Fibroblast of pulmonary artery (primary cell): ENCODE results near the gene MOB2.

Experiments
- DNase-seq: peaks from one replicate; pipeline ENCODE4 v3.0.0-alpha.2; 2010; ENCODE audit warnings: low read depth
- H3K4me3 ChIP-seq: replicated peaks from 2 replicates; pipeline ENCODE4 v1.5.1; 2011; ENCODE audit warnings: low read depth, mild to moderate bottlenecking, control low read depth, low read length, moderate library complexity
- CTCF ChIP-seq: IDR thresholded peaks from 2 replicates; pipeline ENCODE4 v1.5.1; 2011; ENCODE audit warnings: mild to moderate bottlenecking, control low read depth, low read length, inconsistent platforms; ENCODE audit errors: missing control alignments

Gene MOB2

GRCh38 chr11:1467270-1467669 is 19.3 kb downstream of the MOB2 start:
- DNase-seq: no peak
- no peak for TF ChIP-seq CTCF

GRCh38 chr11:1466784-1467183 is 19.8 kb downstream of the MOB2 start:
- no peak for DNase-seq
- no peak overlapping the region for H3K4me3 ChIP-seq
- no peak for TF ChIP-seq CTCF

More at GRCh38 chr11:1467270-1467669, 19.3 kb downstream of the MOB2 start:
- no peak overlapping the region for H3K4me3 ChIP-seq

GRCh38 chr11:1463056-1463455 is 23.5 kb downstream of the MOB2 start:
- no peak for TF ChIP-seq CTCF
- no peak overlapping the region for H3K4me3 ChIP-seq
- DNase-seq: no peak

GRCh38 chr11:1462698-1462975 is 23.9 kb downstream of the MOB2 start:
- no peak overlapping the region for H3K4me3 ChIP-seq
- TF ChIP-seq CTCF: no peak
- DNase-seq: no peak

- DNase-seq: no peak
- TF ChIP-seq CTCF: no peak
- no peak overlapping the region for H3K4me3 ChIP-seq
These were observed 24.5 kb downstream of the MOB2 start for GRCh38 chr11:1461826-1462697.

GRCh38 chr11:1460986-1461825 is 25.4 kb downstream of the MOB2 start:
- TF ChIP-seq CTCF: no peak
- DNase-seq: no peak
- H3K4me3 ChIP-seq: no peak overlapping the region
